WTC11 (cell line): ENCODE data around the gene TNFSF4. TPM values are rescaled to one million over a fixed set of nuclear protein-coding genes. Genes with fewer than 3 reads are reported as not detected.
"Not testable (repeated sequence)": the region's sequence is repeated elsewhere in the genome, so short reads cannot be mapped to it uniquely, and the experiment has no call there.

Experiments used
- ATAC-seq: fragments of 200-7000 bp; cut with Tn5 transposase; 2 replicates; pipeline ENCODE4 v1.10.0; 2021; ENCODE audit warnings: mild to moderate bottlenecking, moderate library complexity
- CTCF ChIA-PET: fragments of 300-600 bp; sonication (Branson Sonifier 250); formaldehyde crosslinking; loops from one replicate; lab custom pipeline; 2021; ENCODE audit warnings: antibody characterized with exemption; lab: Charles Lee
- POLR2A ChIA-PET: fragments of 350-600 bp; sonication (Branson Sonifier 250); formaldehyde crosslinking; loops from one replicate; lab custom pipeline; 2021; ENCODE audit warnings: antibody characterized with exemption; lab: Charles Lee
- DNase-seq: peaks from one replicate; pipeline ENCODE4 v3.0.0; 2021; ENCODE audit warnings: low spot score
- H3K27ac Mint-ChIP-seq: 2 replicates; pipeline ENCODE4 v1.8.0; 2021; ENCODE audit warnings: mixed read lengths
- H3K27me3 Mint-ChIP-seq: 2 replicates; pipeline ENCODE4 v1.8.0; 2021; ENCODE audit warnings: low read depth, mild to moderate bottlenecking, moderate library complexity, mixed read lengths
- H3K36me3 Mint-ChIP-seq: 2 replicates; pipeline ENCODE4 v1.8.0; 2021; ENCODE audit warnings: mixed read lengths
- H3K4me1 Mint-ChIP-seq: 2 replicates; pipeline ENCODE4 v1.8.0; 2022; ENCODE audit warnings: mixed read lengths
- H3K4me3 Mint-ChIP-seq: 2 replicates; pipeline ENCODE4 v1.8.0; 2021; ENCODE audit warnings: mild to moderate bottlenecking, moderate library complexity, mixed read lengths
- H3K9me3 Mint-ChIP-seq: 2 replicates; pipeline ENCODE4 v1.8.0; 2021; ENCODE audit warnings: mixed read lengths
- ATF2 ChIP-seq: sonication (generic); formaldehyde crosslinking; IDR thresholded peaks from 2 replicates; pipeline ENCODE4 v1.8.1; 2022; ENCODE audit warnings: low read depth, missing genetic modification reagents, borderline replicate concordance
- E2F5 ChIP-seq: sonication (generic); formaldehyde crosslinking; IDR thresholded peaks from 2 replicates; pipeline ENCODE4 v1.8.1; 2022; ENCODE audit warnings: mild to moderate bottlenecking, moderate library complexity, missing genetic modification reagents
- JUN ChIP-seq: sonication (generic); formaldehyde crosslinking; IDR thresholded peaks from 2 replicates; pipeline ENCODE4 v1.8.0; 2023; ENCODE audit warnings: mild to moderate bottlenecking, missing genetic modification reagents
- MXD4 ChIP-seq: fragments of 250-450 bp; sonication (Bioruptor Pico); IDR thresholded peaks from 2 replicates; pipeline ENCODE4 v1.8.0; 2021; ENCODE audit warnings: mild to moderate bottlenecking, moderate library complexity, borderline replicate concordance
- NR1H2 ChIP-seq: sonication (generic); formaldehyde crosslinking; IDR thresholded peaks from 2 replicates; pipeline ENCODE4 v1.9.0; 2021; ENCODE audit warnings: mild to moderate bottlenecking, moderate library complexity, missing genetic modification reagents
- OVOL2 ChIP-seq: fragments of 250-450 bp; sonication (Bioruptor Pico); IDR thresholded peaks from 2 replicates; pipeline ENCODE4 v1.9.0; 2021; ENCODE audit warnings: mild to moderate bottlenecking, borderline replicate concordance
- PRRX2 ChIP-seq: fragments of 250-450 bp; sonication (Bioruptor Pico); IDR thresholded peaks from 2 replicates; pipeline ENCODE4 v1.8.0; 2021; ENCODE audit warnings: mild to moderate bottlenecking
- ZMAT4 ChIP-seq: fragments of 250-450 bp; sonication (Bioruptor Pico); IDR thresholded peaks from 2 replicates; pipeline ENCODE4 v1.9.0; 2021; ENCODE audit warnings: mild to moderate bottlenecking
- ZNF425 ChIP-seq: fragments of 250-450 bp; sonication (Bioruptor Pico); conservative IDR thresholded peaks from 2 replicates; pipeline ENCODE4 v1.9.0; 2021; ENCODE audit warnings: mild to moderate bottlenecking
- total RNA-seq: library from RNA; stranded (reverse); gene quantifications from 3 replicates; pipeline ENCODE4 v1.2.3, GENCODE V29; 2021
- TF ChIP-seq, protein P1 (sequence below): fragments of 250-450 bp; sonication (Bioruptor Pico); IDR thresholded peaks from 2 replicates; pipeline ENCODE4 v2.1.2; 2022; ENCODE audit warnings: mild to moderate bottlenecking, moderate library complexity
- TF ChIP-seq, protein P2 (sequence below): fragments of 200-600 bp; IDR thresholded peaks from 2 replicates; pipeline ENCODE4 v1.8.0; 2022; ENCODE audit warnings: antibody characterized with exemption
- TF ChIP-seq, protein P3 (sequence below): sonication (generic); formaldehyde crosslinking; IDR thresholded peaks from 2 replicates; pipeline ENCODE4 v1.8.0; 2023; ENCODE audit warnings: missing genetic modification reagents, mild to moderate bottlenecking, borderline replicate concordance

TNFSF4 gene
- total RNA-seq, 1 experiment from 2014 or later, result 0.81 TPM

- TF ChIP-seq MXD4 (CRISPR knock-in tag) (no peak), PRRX2 (CRISPR knock-in tag) (no peak), E2F5 (CRISPR knock-in tag) (no peak), NR1H2 (CRISPR knock-in tag) (no peak), ZNF425 (no peak), JUN (CRISPR knock-in tag) (no peak), OVOL2 (no peak), ZMAT4 (CRISPR knock-in tag) (no peak), ATF2 (CRISPR knock-in tag) (no peak)
- TF ChIP-seq, protein P1, sequence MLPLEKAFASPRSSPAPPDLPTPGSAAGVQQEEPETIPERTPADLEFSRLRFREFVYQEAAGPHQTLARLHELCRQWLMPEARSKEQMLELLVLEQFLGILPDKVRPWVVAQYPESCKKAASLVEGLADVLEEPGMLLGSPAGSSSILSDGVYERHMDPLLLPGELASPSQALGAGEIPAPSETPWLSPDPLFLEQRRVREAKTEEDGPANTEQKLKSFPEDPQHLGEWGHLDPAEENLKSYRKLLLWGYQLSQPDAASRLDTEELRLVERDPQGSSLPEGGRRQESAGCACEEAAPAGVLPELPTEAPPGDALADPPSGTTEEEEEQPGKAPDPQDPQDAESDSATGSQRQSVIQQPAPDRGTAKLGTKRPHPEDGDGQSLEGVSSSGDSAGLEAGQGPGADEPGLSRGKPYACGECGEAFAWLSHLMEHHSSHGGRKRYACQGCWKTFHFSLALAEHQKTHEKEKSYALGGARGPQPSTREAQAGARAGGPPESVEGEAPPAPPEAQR (CRISPR knock-in tag), result no peak
- TF ChIP-seq, protein P2, sequence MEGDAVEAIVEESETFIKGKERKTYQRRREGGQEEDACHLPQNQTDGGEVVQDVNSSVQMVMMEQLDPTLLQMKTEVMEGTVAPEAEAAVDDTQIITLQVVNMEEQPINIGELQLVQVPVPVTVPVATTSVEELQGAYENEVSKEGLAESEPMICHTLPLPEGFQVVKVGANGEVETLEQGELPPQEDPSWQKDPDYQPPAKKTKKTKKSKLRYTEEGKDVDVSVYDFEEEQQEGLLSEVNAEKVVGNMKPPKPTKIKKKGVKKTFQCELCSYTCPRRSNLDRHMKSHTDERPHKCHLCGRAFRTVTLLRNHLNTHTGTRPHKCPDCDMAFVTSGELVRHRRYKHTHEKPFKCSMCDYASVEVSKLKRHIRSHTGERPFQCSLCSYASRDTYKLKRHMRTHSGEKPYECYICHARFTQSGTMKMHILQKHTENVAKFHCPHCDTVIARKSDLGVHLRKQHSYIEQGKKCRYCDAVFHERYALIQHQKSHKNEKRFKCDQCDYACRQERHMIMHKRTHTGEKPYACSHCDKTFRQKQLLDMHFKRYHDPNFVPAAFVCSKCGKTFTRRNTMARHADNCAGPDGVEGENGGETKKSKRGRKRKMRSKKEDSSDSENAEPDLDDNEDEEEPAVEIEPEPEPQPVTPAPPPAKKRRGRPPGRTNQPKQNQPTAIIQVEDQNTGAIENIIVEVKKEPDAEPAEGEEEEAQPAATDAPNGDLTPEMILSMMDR, result no peak
- TF ChIP-seq, protein P3, sequence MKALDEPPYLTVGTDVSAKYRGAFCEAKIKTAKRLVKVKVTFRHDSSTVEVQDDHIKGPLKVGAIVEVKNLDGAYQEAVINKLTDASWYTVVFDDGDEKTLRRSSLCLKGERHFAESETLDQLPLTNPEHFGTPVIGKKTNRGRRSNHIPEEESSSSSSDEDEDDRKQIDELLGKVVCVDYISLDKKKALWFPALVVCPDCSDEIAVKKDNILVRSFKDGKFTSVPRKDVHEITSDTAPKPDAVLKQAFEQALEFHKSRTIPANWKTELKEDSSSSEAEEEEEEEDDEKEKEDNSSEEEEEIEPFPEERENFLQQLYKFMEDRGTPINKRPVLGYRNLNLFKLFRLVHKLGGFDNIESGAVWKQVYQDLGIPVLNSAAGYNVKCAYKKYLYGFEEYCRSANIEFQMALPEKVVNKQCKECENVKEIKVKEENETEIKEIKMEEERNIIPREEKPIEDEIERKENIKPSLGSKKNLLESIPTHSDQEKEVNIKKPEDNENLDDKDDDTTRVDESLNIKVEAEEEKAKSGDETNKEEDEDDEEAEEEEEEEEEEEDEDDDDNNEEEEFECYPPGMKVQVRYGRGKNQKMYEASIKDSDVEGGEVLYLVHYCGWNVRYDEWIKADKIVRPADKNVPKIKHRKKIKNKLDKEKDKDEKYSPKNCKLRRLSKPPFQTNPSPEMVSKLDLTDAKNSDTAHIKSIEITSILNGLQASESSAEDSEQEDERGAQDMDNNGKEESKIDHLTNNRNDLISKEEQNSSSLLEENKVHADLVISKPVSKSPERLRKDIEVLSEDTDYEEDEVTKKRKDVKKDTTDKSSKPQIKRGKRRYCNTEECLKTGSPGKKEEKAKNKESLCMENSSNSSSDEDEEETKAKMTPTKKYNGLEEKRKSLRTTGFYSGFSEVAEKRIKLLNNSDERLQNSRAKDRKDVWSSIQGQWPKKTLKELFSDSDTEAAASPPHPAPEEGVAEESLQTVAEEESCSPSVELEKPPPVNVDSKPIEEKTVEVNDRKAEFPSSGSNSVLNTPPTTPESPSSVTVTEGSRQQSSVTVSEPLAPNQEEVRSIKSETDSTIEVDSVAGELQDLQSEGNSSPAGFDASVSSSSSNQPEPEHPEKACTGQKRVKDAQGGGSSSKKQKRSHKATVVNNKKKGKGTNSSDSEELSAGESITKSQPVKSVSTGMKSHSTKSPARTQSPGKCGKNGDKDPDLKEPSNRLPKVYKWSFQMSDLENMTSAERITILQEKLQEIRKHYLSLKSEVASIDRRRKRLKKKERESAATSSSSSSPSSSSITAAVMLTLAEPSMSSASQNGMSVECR (CRISPR knock-in tag), result no peak
- POLR2A ChIA-PET, result no interaction called here
- CTCF ChIA-PET, result no interaction called here
- Mint-ChIP-seq H3K36me3 (peaks cover 3% of the 10 kb centered on the region), H3K4me1 (peaks cover 6% of the 10 kb centered on the region), H3K27me3 (no peaks in the 10 kb centered on the region; the same call in 1 of the 2 replicates), H3K4me3 (no peak overlapping the region), H3K9me3 (peaks cover 23% of the 10 kb centered on the region), H3K27ac (no peak overlapping the region)
- no peak for ATAC-seq
- no peak for DNase-seq
These were observed 27.8 kb upstream of the TNFSF4 start for GRCh38 chr1:173234899-173235298.

DNA sequence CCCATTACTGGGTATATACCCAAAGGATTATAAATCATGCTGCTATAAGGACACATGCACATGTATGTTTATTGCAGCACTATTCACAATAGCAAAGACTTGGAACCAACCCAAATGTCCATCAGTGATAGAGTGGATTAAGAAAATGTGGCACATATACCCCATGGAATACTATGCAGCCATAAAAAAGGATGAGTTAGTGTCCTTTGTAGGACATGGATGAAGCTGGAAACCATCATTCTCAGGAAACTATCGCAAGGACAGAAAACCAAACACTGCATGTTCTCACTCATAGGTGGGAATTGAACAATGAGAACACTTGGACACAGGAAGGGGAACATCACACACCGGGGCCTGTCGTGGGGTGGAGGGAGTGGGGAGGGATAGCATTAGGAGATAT lies 27.3 kb upstream of the TNFSF4 start:
- POLR2A ChIA-PET, H3K4me3 Mint-ChIP-seq, CTCF ChIA-PET, H3K27me3 Mint-ChIP-seq, H3K36me3 Mint-ChIP-seq, H3K27ac Mint-ChIP-seq, ATAC-seq, DNase-seq, H3K4me1 Mint-ChIP-seq: not testable (repeated sequence)
- peaks cover 28% of the 10 kb centered on the region for H3K9me3 Mint-ChIP-seq
